Peyer's patch (tissue), 4 donors: Measurements from ENCODE around the gene FRAT1.
"Not testable (repeated sequence)": the region's sequence is repeated elsewhere in the genome, so short reads cannot be mapped to it uniquely, and the experiment has no call there.

ENCODE experiments used
- POLR2A ChIP-seq, 2 donors: fragments of 450-650 bp; IDR thresholded peaks; one replicate each; pipeline ENCODE4 v1.5.1; 2017; ENCODE audit warnings: antibody characterized with exemption in 2 of 2, mild to moderate bottlenecking in 2 of 2, moderate library complexity in 2 of 2
- TF ChIP-seq, protein P1 (sequence below), 6 experiments: fragments of 450-650 bp in 4 of 6; fragments of 200-600 bp in 2 of 6; sonication (generic) in 1 of 6; IDR thresholded peaks; one replicate each; pipeline ENCODE4 v1.5.1; 2017 to 2019; ENCODE audit warnings: antibody characterized with exemption in 6 of 6, mild to moderate bottlenecking in 3 of 6, moderate library complexity in 1 of 6

- TF ChIP-seq, protein P1, sequence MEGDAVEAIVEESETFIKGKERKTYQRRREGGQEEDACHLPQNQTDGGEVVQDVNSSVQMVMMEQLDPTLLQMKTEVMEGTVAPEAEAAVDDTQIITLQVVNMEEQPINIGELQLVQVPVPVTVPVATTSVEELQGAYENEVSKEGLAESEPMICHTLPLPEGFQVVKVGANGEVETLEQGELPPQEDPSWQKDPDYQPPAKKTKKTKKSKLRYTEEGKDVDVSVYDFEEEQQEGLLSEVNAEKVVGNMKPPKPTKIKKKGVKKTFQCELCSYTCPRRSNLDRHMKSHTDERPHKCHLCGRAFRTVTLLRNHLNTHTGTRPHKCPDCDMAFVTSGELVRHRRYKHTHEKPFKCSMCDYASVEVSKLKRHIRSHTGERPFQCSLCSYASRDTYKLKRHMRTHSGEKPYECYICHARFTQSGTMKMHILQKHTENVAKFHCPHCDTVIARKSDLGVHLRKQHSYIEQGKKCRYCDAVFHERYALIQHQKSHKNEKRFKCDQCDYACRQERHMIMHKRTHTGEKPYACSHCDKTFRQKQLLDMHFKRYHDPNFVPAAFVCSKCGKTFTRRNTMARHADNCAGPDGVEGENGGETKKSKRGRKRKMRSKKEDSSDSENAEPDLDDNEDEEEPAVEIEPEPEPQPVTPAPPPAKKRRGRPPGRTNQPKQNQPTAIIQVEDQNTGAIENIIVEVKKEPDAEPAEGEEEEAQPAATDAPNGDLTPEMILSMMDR (IDR thresholded peaks at IDR 0.05): not testable (repeated sequence)
- not testable (repeated sequence) for TF ChIP-seq POLR2A (IDR thresholded peaks at IDR 0.05)
Measured at GRCh38 chr10:97290076-97290475, 29.0 kb upstream of the FRAT1 start.
